GM12872 (cell line): ENCODE data around the gene DCAF8.

Source experiments
- TF ChIP-seq, protein P1 (sequence below): IDR thresholded peaks from 3 replicates; pipeline ENCODE4 v1.5.1; 2011; ENCODE audit warnings: low read depth, mild to moderate bottlenecking, low read length, moderate library complexity; ENCODE audit not compliant: insufficient read depth

Gene DCAF8

DNA sequence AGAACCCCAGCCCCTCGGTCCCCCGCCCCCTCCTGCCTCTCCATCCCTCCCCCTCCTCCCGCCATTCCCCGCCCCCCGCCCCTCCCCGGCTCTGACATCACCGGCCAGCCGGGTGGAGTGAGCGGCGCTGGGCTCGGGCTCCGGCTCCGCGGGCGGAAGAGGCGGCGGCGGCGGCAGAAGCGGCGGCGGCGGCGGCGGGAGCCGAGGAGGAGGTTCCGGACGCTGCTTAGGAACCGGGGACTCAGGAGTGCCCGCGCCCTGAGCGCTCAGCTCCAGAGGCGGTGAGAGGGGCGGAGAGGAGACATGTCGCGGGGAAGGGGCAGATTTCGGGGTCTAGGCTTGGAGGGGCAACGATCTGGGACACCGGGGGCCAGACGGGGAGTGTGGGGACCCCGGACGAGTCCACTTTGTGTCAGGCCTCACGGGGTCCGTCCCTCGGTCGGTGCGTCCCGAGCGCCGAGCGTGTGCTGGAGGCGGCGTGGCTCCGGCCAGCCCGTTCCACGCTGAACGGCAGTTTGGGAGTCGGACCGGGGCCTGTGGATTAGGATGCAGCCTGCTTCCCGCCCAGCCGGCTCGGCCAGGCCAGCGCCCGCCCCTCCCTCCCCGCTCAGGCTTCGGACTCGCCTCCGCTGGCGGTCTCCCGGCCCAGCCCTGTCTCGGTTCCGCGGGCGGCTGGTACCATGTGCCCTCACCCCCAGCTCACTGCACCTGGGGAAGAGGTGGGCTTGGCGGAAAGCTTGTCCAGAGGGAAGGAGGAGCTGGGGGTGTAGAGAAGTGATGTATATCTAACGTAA lies 56.9 kb downstream of the DCAF8 start, which contains the start of gene PEA15:
TSS of gene PEA15 (plus strand) at position 143 of the 794 bp plus-strand sequence. CDS start 6,161 bp downstream, outside the sequence.
- TF ChIP-seq, protein P1, sequence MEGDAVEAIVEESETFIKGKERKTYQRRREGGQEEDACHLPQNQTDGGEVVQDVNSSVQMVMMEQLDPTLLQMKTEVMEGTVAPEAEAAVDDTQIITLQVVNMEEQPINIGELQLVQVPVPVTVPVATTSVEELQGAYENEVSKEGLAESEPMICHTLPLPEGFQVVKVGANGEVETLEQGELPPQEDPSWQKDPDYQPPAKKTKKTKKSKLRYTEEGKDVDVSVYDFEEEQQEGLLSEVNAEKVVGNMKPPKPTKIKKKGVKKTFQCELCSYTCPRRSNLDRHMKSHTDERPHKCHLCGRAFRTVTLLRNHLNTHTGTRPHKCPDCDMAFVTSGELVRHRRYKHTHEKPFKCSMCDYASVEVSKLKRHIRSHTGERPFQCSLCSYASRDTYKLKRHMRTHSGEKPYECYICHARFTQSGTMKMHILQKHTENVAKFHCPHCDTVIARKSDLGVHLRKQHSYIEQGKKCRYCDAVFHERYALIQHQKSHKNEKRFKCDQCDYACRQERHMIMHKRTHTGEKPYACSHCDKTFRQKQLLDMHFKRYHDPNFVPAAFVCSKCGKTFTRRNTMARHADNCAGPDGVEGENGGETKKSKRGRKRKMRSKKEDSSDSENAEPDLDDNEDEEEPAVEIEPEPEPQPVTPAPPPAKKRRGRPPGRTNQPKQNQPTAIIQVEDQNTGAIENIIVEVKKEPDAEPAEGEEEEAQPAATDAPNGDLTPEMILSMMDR = no peak

DNA sequence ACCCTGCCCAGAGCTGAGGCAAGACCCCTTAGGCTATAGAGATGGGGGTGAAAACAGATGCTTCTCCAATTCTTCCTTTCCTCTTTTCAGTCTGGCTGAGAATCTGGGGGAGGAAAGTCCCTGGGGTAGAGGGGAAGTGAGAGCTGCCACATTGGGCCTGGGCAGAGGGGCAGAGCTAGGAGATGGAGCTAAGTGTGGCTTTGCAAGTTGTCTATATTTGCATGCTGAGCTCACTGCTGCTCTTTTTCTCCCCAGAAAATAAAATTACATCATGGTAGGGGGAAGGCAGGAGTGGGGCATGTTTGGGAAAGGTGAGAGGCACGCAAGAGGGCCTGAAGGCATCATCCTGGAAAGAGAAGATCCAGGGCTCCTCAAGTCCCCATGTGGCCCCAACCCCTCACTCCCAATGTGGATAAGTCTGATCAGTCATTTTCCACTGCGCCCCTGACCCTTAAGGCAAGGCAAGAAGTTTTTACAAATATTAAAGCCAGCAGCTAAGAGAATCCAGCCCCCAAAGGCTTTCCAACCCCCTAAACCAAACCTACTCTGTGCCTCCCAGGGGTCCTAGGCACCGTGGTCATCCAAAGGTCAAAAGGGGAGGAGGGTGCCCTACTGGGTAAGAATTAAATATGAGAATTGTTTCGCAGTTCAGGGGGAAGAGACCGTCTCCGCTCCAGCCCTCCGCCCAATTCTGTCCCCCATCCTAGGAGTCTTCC lies 57.7 kb downstream of the DCAF8 start:
- TF ChIP-seq, protein P1 = no peak

DNA sequence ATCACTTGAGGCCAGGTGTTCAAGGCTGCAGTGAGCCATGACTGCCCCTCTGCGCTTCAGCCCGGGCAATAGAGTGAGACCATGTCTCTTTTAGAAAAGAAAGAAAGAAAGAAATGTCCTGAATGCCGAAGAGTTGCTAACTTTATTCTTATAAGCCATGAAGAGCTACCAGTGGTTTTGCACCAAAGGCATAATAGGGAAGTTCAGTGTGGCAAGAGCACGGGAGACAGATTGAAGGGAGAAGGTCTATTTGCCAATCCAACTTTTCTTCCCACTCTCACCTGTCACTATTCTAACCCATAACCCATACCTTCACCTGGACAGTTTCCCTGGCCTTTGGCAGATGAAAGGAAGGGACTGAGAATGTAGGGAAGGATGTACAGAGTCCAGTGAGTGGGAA lies 61.6 kb downstream of the DCAF8 start:
- TF ChIP-seq, protein P1 = no peak

DNA sequence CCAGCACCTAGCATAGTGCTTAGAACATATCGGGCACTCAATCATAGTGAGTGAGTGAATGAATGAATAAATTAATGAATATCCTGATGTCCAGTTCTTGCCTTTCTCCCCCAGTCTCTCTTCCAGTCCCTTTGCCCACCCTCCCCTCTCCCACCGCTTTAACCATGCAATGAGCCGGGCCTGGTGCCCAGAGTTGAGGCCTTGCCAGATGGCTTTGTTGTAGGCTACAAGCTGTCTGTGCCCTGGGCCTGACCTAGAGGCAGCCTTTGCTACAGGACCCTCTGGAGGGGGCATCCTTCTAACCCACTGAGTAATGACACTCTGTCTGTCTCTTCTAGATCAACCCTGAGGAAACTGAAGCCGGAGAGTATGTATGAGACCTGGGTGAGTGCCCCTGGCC lies 65.1 kb downstream of the DCAF8 start:
- TF ChIP-seq, protein P1 = no peak

DNA sequence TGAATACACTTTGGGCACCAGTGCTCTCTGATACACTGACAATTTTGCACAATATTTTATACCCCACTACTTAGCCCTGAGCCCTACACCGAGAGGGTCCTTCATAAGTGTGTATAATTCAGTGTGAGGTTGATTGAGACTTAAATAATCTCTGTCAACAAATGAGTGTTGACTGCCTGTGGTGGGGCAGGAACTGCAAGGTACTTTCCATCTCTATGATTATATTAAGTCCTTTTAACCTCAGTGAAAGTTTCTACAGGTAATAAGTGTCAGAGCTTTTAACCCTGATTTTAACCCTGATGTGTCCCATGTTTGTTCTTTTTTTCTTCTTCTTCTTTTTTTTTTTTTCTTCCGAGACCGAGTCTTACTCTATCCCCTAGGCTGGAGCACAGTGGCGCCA lies 66.2 kb downstream of the DCAF8 start:
- TF ChIP-seq, protein P1 = no peak

DNA sequence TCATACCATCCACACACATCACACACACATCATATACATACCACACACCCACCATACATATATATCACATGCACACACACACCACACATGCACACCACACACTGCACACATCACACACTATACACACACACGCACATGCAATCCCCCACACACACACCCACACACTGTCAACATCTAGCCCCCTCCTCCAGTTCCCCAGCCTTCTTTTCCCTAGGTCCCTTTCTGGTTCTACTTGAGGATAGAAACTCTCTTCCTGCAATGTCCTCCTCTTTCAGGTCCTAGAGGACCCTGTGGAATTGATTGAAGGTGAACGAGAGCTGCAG lies 67.7 kb downstream of the DCAF8 start:
- TF ChIP-seq, protein P1 = no peak

DNA sequence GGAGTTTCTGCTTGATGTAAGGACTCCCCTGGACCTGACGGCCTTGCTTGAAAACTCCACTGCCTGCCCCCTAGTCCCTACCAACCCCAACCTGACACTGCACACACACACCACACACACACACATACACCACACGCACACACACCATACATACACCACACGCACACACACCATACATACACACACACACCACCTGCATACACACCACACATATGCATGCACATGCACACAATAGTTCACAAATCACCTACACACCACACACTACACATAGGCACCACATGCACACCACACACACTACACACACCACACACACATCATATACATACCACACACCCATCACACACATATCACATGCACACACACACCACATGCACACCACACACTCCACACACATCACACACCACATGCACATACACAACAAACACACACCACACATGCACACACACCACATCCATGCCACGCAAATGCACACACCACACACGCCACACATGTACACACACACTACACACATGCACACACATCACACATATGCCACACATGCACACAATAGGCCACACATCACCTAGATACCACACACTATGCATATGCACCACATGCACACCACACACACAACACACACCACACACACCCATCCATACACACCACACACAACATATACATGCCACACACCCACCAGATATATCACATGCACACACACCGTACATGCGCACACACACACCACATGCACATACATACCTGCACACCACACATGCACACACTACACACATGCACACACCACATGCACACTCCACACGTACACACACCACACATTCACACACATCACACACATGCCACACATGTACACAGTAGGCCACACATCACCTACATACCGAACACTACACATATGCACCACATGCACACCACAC lies 68.3 kb downstream of the DCAF8 start:
- TF ChIP-seq, protein P1 = no peak
